Measurements from ENCODE around the gene ZNF629. TPM values are rescaled to one million over a fixed set of nuclear protein-coding genes. Genes with fewer than 3 reads are reported as not detected.

Gene ZNF629
- total and polyA plus RNA-seq, 2 of the 4 experiments (the other 2 are of a cell fraction): 7.3 to 9.1 TPM

- H2BK20ac ChIP-seq (ENCODE audit: low read depth, low read length): no peak overlapping the region
- peaks cover 33% of the 10 kb centered on the region for H3K36me3 ChIP-seq (ENCODE audit: control insufficient read depth, insufficient read depth, low read length)
- no peak overlapping the region for H3K14ac ChIP-seq (replicated peaks; ENCODE audit: low read depth, low read length)
- ChIA-PET POLR2A (ENCODE audit: unreplicated experiment) (no interaction called here), CTCF (no interaction called here)
- 96% methylated on average over 5 of the region's 13 CpGs; no CpG with 5 or more reads in 1 of the 2 experiments for WGBS, 2 experiments (ENCODE audit: extremely low coverage in 2 of 2, insufficient read length in 1 of 2)
- H3K9ac ChIP-seq (ENCODE audit: low read depth, low read length): no peak overlapping the region
- H3K4ac ChIP-seq (ENCODE audit: low read depth, low read length): no peak overlapping the region
- no peak overlapping the region for H2AK9ac ChIP-seq (replicated peaks; ENCODE audit: low read depth, low read length, poor library complexity)
- no peak overlapping the region for H4K91ac ChIP-seq (ENCODE audit: insufficient read depth, low read depth, low read length)
- no peak overlapping the region for H3K27ac ChIP-seq (ENCODE audit: insufficient read depth, low read length)
- no TSS peak for BruUV-seq (replicated peaks)
- no peak overlapping the region for H3K56ac ChIP-seq (ENCODE audit: extremely low read depth, insufficient read depth, low read length)
- no peaks in the 10 kb centered on the region for H3K27me3 ChIP-seq (ENCODE audit: control insufficient read depth, insufficient read depth, low read length)
- DNase-seq (no peak), ATAC-seq (ENCODE audit: low read depth) (no peak)
- in situ Hi-C loops (cut with MboI; ENCODE audit: low sequenced_read_pairs) (no loop called here), dilution Hi-C loops (cut with HindIII; ENCODE audit: low sequenced_read_pairs, unreplicated experiment) (no loop called here), intact Hi-C loops (cut with micrococcal nuclease) (no loop called here)
- H3K9me1 ChIP-seq (ENCODE audit: insufficient read depth, low read length): 0 out of 2 replicates have a peak, but pooled peaks cover 4% of the 10 kb centered on the region
- peaks cover 5% of the 10 kb centered on the region for H3K4me1 ChIP-seq (ENCODE audit: control insufficient read depth, insufficient read depth, low read length)
- H4K8ac ChIP-seq (ENCODE audit: low read depth in 2 of 2, low read length in 2 of 2): no peak overlapping the region
- H3K4me3 ChIP-seq (ENCODE audit: insufficient read depth, low read depth, low read length): no peak overlapping the region
- no peak overlapping the region for H2BK15ac ChIP-seq (ENCODE audit: low read depth, low read length)
- no peak for TF ChIP-seq NFE2L2 (IDR thresholded peaks at IDR 0.05; ENCODE audit: low read depth, low read length)
- TF ChIP-seq POLR2A (IDR thresholded peaks at IDR 0.05; ENCODE audit: low read depth, low read length): no peak
- TF ChIP-seq CEBPB (IDR thresholded peaks at IDR 0.05; ENCODE audit: low read depth, low read length): no peak
- no peak for TF ChIP-seq USF2 (IDR thresholded peaks at IDR 0.05; ENCODE audit: low read depth, low read length)
- no peak for TF ChIP-seq MXI1 (IDR thresholded peaks at IDR 0.05; ENCODE audit: borderline replicate concordance, low read depth, low read length)
- no peak for TF ChIP-seq CTCF (conservative IDR thresholded peaks at IDR 0.05; ENCODE audit: low read depth, low read length)
- TF ChIP-seq MAFK (IDR thresholded peaks at IDR 0.05; ENCODE audit: low read depth, low read length): no peak
- TF ChIP-seq MAZ (IDR thresholded peaks at IDR 0.05; ENCODE audit: borderline replicate concordance, low read depth, low read length): no peak
- TF ChIP-seq BHLHE40 (IDR thresholded peaks at IDR 0.05; ENCODE audit: low read depth, low read length): no peak
- TF ChIP-seq FOS (IDR thresholded peaks at IDR 0.05; ENCODE audit: low read depth, low read length): no peak
- TF ChIP-seq RAD21 (IDR thresholded peaks at IDR 0.05; ENCODE audit: low read length): no peak
- TF ChIP-seq RFX5 (IDR thresholded peaks at IDR 0.05; ENCODE audit: low read depth, low read length): no peak
- no peak for TF ChIP-seq ELK1 (IDR thresholded peaks at IDR 0.05; ENCODE audit: borderline replicate concordance, low read depth, low read length)
- no peak for TF ChIP-seq CHD1 (IDR thresholded peaks at IDR 0.05; ENCODE audit: low read depth, low read length)
- no peak for TF ChIP-seq SMC3 (IDR thresholded peaks at IDR 0.05; ENCODE audit: low read depth, low read length)
- TF ChIP-seq RCOR1 (IDR thresholded peaks at IDR 0.05; ENCODE audit: insufficient replicate concordance, low read length): no peak
- no peak overlapping the region for H2AK5ac ChIP-seq (ENCODE audit: low read depth, low read length)
- peaks cover 2% of the 10 kb centered on the region; the same call in 1 of the 2 replicates for H4K20me1 ChIP-seq (ENCODE audit: insufficient read depth, low read length)
- H2AFZ ChIP-seq (replicated peaks; ENCODE audit: low read length, poor library complexity): no peak overlapping the region
- no peak overlapping the region for H3K23ac ChIP-seq (ENCODE audit: low read depth, low read length)
- no peak overlapping the region for H3K18ac ChIP-seq (ENCODE audit: low read depth, low read length)
- H3K4me2 ChIP-seq (ENCODE audit: low read depth, low read length): no peak overlapping the region
- H2BK120ac ChIP-seq (ENCODE audit: low read depth, low read length): no peak overlapping the region
- no peak overlapping the region for H2BK5ac ChIP-seq (ENCODE audit: low read depth, low read length, poor library complexity, severe bottlenecking)
- H3K79me1 ChIP-seq (ENCODE audit: low read depth in 1 of 2, low read length in 2 of 2): peaks cover 0 to 17% of the 10 kb centered on the region in 2 experiments
- H3K9me3 ChIP-seq (ENCODE audit: control insufficient read depth, insufficient read depth, low read length): no peaks in the 10 kb centered on the region
- no peak overlapping the region for H4K5ac ChIP-seq (ENCODE audit: low read depth, low read length)
Measured at GRCh38 chr16:30756781-30757100, 30.3 kb downstream of the ZNF629 start.

Data from IMR-90 (cell line).